NCI-H2107 (cell line): ENCODE measurements around the gene NEDD4L.

Experiments used
- DNase-seq: peaks from one replicate; lab custom pipeline; 2025; lab: John Stamatoyannopoulos, UW

NEDD4L gene

DNA sequence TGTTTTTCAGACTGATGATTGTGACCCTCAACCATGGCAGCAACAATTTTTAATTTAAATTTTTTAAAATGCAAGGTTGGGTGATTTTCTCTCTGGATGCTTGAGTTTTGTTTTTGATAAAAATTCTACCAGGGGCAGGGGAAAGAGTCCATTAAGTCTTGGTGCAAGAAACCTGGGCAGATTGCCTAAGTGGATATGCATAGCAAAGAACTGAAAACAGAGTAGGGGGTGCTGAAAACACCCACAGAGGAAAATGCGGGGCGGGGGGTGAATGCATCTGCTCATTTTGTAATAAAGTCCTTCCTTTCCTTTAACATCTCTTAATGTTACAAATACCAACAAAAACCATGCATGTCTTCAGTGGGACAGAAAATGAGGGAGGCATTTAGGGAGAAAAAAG is 138.0 kb downstream of the NEDD4L start:
- no peak for DNase-seq

DNA sequence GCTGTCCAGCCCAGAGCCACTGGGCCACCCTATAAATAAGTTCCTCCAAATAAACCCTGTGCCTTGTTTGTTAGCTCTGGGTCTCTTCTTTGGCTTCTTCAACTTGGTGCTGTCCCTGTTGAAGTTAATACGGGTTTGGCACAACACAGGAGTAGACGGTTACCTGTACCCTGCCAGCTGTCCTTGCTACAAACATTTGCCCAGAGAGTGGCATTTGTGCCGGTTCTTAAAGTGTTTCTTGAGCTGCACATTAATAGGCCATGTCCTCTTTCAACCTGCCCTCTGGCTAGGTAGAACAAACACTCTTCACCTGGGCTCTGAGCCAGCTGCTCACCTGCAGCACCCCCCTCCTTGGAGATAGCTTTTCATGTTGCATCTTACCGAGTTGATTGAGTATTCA is 139.2 kb downstream of the NEDD4L start:
- DNase-seq = peak; percentile 82

DNA sequence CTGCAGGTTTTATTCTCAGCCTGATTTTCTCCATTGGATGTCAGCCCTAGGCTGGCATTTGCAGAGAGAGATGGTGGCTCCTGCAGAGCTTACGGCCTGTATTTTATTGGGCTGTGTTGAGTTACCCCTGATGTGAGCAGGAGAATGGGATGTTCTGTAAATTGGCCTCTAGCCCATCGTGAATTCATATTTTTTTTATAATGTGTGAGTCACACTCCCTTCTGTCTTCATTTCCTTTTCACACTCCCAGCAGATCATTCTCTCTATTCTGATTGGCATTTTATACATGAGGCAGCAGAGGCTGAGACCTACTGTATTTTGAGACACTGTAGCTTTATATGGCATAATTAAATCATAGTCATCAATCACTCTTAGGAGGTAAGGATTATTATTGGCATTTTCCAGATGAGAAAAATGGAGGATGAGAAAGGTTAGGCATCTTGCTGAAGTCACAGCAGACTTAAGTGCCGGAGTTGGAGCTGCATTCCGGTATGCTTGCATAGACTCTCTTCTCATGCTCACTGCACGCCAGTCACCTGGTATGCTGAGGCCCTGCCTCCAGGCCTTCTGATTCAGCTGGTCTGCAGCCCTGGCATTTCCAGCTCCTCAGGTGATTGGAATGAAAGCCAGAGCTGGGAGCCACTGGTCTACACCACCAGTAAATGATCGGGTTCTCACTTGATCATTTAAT is 142.4 kb downstream of the NEDD4L start:
- DNase-seq = no peak

DNA sequence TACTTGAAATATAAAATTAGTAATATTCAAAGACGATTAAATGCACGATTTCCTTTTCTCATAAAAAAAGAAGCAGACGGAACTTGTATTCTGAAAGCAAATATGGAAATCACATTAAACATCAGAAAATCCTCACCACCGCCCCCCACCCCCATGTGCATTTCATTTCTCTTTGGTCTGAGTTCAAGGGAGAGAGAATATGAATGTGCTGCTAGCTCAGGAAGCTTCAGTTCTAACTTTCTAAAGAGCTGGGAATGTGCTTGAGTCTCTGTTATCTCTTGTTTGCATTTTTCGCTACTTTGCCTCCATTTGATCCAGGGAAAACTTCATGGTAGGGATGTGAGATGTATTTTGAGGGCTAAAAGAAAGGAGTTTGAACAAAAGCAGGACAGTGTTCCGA is 143.6 kb downstream of the NEDD4L start:
- no peak for DNase-seq

DNA sequence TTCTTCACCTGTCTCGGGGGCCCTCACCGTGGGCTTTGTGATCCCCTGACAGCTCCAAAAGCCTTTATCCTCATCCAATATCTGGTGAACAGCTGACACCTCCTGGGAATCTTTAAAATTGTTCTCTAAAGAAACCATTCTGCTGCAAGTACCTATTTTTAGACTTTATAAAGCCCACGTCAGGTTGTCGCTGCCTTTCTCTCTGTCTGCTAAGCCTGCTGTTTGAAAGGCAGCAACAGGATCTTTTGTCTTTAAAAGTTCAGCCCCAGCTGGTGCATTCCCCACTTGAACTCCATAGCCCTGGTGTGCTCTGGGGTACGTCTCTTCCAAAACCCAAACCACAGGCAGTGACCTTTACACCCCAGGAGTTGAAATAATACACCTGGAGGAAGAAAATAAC is 145.0 kb downstream of the NEDD4L start:
- peak; percentile 75 for DNase-seq

DNA sequence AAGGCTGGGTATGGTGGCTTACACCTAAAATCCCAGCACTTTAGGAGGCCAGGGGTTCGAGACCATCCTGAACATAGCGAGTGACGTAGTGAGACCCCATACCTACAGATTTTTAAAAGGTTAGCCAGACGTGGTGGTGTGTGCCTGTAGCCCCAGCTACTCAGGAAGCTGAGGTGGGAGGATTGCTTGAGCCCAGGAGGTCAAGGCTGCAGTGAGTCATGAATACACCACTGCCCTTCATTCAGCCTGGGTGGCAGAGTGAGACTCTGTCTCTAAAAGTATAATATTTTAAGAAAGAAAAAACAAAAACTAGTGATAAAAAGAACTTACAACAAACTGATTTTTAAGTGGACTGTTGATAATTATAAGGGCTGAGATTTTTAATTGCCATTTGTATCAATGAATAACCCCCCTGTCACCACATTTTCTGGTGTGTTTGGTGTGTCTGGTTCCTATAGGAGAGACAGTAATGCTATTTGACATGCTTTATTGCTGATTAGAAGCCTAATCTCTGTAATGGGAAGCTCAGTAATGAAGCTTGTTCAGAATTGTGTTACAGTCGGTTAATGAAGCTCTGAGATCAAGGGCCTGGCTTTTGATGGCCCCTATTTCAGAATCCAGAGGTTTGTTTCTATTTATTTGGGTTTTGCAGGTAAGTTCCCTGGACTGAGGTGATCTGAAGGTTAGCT is 147.0 kb downstream of the NEDD4L start:
- DNase-seq = no peak

DNA sequence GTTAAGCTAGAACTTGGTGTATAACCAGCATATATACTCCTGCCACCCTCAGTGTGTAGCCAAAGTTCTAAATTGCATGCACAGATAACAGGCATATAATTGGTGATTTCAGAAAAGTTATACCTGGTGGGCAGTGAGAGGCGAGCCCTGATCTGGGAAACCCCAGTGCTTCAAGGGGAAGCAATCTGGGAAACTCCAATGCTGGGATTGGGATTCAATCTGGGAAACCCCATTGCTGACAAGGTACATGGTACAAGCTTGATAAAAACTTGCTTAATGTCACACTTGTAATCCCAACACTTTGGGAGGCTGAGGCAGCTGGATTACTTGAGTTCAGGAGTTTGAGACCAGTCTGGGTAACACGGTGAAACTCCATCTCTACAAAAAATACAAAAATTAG is 147.6 kb downstream of the NEDD4L start:
- no peak for DNase-seq

DNA sequence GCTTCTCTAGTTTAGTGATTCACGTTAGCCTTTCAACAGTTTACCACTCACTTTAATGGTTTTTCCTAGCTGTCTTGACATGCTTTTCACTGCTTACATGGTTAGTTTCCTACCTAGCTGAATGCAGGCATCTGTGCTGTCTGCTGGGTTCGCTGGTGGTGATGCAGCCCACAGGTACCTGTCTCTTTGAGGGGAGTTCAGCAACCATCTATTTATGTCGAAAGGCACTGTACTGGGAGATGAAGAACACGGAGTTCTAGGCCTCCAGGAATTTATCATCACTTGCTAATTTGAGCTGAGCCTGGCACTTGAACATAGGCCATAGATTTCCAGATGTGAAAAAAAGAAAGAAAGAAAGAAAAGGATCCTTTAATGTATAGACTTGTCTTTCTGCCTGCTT is 148.5 kb downstream of the NEDD4L start:
- no peak for DNase-seq

DNA sequence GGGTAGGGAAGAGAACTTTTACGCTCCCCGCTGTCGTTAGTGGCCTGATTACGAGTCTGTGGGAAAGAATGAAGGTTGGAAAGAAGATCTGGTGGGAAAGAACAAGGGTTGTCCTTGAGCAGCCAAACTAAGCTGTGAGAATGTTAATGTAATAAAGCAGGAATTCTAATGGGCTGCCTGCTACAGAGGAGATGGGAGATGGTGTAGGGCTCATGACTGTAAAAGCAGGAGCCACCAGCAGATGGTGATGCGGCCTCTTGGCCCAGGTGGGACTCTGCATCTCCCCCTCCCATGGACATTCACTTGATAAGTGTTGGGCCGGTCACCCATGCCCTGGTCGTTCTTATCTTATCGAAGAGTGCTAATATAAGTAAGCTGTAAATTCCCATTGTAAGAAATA is 150.0 kb downstream of the NEDD4L start:
- DNase-seq = no peak

DNA sequence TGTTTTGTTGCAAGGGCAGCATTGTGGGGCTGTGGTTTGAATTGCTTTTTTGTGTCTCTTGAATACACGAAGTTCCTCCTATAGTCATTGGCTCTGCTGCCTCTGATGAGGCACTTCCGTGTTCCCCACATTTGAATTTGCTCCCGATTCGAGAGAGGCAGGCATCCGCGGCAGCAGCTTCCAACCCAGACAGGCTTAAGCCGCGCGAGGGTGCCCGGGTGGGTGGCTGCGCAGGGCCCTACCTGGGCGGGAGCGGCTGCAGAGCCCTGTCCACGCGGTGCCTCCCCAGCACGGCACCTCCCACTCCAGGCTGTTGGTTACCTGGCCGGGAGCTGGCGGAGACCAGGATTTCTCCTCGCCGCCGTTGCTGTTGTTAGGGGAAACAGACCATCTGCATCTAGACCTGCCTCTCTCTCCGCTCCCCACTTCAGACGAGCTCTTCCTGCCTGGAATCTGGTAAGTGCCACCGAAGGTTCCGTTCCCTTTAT is 151.3 kb downstream of the NEDD4L start:
- no peak for DNase-seq

DNA sequence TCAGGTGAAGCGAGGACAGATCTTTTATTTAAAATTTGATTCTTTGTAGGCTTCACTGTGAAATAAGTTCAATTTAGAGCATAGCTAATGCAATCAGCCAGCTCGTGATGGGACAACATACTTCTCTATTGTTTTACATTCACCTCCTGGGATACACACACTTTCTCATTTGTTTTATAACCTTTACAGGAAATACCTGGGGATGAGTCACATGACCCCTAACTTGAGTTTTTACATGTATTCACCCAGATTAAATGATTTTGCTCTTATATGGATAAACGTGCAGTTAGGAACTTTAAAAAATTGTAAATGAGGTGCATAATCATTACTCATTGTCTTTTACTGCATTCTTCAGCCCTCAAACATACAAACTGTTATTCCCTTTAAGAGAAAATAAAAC is 152.1 kb downstream of the NEDD4L start:
- no peak for DNase-seq

DNA sequence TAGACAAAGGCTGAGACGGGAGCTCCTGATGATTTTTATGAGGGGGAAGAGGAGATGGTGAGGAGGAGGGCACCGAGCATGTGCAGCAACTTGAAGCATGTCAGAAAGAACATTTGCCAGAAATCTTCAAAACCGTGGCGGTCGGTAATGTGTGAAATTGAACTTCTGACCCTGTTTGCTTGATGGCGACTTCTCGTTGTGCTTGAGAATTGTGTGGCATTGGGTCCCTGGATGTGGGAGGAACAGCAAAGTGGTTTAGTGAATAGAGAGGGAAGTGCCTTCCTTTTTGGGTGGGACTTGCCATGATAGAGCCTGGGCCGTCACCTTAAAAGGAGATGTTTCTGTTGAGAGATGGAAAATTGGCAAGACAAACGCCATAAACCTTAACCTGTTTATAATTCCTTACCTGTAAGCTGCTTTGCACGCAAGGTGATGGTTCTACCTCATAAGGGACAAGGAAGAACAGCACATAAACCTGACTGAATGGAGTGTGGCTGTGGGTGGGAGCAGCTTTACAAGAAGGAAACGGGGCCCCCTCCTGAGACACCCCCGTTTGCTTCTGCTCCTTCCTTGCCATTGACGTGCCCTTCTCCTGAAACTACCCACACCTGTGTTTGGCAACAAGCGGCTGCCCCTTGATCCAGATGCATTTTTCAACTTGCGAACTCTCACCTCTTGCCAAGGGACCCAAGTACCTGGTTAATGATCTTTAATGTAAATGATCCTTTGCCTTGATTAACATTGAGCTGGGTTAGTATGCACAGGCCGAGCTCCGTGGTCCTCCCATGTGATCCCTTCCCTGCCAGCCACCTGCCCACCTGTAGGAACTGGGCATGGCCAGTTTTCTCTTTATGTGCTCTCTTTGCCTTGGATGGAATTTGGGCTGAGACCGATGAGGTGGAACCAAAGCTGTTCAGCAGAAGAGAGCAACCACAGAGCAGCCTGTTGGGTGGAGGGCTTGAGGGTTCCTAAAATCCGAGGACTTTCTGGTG is 153.2 kb downstream of the NEDD4L start:
- no peak for DNase-seq

DNA sequence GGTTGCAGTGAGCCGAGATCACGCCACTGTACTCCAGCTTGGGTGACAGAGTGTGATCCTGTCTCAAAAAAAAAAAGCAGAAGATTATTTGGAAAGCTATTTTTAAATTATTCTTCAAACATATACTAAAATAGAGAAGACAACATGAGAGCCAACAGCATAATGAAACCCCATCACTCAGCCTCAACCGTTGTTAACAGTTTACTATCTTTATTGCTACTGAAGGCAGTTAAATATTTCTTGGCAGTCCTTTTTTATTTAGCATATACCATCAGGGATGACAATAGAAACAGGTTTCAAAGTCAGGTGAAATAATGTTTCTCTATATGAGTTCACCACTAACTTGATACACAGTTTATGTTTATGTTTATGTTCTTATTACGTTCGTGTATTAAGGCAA is 157.2 kb downstream of the NEDD4L start:
- DNase-seq = no peak

DNA sequence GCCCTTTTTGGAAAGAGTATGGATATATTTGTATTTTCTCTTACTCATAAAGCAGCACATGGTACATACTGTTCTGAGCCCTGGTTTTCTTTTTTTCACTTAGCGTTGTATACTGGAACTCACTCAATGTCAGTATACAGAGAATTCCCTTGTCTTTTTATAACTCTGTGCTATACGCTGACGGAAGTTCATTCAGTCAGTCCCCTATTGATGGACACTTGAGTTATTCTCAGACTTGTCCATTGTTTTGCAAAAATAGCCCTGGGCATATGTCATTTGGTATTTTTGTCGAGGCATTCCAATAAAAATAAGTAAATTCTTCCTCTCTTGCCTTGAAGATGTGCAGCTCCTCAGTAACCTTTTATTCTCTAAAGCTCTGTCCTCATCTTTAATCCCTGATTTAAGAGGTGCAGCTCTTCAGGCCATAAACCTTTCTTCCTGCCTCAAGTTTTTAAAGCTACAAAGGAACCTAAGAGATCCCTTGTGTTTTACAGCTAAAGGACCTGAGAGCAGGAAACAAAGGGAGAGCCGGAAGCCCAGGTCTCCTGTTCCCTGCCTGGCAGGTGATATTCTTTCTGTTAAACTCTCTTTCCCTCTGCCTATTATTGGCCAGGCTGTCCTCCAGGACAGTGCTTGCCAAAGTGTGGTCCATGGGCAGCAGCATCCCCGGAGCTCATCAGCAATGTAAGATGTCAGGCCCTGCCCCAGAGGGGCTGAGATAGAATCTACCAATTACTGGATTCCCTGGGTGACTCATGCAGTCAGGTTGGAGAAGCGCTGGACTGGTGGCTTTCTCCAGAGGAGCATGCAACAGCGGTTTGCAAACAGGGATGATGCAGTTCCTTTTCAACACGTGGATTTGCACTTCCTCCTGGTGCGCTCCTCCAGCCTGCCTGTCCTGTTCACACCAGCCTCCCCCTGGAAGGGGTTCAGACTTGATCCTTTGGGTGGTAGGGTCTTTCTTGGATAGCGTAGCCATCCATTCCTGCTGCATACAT is 158.0 kb downstream of the NEDD4L start:
- DNase-seq = peak; percentile 49

DNA sequence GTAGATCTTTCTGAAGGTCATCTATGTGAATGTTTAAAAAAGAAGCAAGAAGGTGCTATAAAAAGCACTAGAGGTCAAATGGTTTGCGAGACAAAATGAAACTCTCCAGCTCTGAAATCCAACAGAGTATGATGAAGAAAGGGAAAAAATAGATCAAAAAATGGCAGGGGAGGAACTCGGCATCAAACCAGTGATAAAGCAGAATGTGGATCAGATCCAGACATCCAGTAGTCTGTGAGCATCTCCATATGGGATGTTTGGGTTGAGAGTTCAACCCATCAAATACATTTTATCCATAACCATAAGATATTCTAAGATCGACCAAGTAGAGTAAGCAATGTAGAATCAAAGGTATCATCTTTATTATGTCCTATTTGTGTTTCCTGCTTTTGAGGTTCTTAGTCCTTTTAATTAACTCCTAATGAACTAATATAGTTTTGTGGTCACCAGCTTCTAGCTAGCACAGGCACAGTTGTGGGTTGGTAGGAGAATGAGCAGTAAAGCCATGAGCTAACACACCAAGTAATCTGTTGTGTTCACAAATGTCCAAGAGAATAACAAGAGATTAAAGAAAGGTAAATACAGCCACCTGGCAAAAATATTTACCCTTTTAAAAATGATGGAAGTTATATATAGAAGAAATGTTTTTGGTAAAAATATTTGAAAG is 160.9 kb downstream of the NEDD4L start:
- no peak for DNase-seq

DNA sequence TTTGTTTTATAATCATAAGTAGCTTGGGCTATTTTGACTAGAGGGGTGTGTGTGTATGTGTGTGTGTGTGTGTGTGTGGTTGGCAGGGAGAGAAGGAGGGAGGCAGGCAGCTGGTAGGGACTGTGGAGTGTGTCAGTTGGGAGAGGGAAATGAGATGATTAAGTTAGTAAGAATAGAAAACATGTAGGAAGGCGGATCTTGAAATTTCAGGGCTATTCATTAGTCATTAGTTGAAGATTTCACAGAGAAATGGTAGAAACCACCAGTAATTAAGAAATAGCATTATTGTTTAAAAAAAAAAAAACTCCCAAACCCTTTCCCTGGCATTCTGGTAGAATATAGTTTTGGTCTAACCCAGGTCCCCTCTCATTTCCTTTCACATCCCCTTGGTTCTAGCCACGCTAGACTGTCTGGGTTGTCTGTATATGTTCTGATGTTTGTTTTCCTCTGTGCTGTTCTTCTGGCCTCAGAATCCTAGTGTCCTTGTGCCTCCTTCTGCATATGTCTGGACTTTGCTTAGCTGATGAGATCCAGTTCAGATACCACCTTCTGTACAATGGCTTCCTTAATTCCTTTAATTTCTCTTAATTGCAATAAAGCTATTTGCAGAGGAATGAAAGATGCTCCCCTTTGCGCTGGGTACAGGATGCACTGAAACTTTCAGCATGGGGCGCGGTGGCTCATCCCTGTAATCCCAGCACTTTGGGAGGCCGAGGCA is 161.6 kb downstream of the NEDD4L start:
- DNase-seq = no peak

DNA sequence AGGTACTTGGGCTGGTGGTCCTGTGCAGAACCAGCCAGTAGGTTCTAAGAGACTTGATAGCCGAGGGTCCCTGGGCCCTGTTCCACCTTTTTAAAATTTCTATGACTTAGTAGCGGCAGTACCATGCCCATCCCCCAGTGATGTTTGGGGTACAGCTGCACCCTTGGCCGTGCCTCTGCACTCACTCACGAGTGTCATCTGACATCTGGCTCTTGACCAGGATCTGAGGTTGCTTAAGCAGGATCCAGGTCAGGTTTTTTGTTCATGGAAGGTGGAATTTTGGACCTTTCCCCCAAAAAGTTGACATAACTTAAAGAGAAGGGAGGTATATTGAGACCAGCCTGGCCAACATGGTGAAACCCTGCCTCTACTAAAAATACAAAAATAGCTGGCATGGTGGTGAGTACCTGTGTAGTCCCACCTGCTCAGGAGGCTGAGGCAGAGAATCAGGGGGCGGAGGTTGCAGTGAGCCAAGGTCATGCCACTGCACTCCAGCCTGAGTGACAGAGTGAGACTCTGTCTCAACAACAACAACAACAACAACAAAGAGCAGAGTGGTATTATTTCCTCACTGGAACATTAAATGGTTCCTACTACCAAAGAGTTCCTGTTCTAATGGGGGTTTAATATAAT is 163.6 kb downstream of the NEDD4L start:
- no peak for DNase-seq

DNA sequence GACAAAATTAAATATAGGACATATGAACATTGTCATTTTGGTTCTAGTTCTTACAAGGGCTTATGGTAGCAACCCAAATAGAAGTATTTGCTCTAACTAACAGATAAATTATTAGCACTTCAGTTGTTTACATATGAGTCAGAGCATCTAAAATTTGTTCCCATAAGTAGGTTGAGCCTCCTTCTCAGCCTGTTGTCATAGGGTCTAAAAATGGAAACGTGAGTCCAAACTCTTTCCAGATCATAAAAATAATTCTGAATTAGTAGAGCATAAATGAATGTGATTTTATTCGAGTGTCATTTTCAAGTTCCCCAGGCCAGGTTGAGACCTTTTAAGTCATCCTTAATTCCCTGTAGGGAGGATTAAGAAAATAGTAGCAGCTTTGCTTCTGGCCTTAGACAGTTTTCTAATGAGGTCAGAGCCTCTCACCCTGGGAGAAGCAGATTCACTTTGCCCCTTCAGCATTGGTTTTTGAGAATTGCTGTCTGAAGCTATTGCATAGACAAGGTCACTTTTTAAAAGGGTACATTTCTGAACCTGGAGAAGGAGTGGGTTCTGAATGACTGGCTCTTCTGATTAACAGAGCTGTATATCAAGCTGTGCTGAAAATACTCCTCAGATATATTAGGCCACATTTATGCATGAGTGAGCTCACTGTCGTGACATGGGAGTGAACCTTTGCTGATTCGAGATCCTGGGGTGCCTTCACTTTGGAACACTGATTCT is 164.3 kb downstream of the NEDD4L start:
- DNase-seq = no peak

DNA sequence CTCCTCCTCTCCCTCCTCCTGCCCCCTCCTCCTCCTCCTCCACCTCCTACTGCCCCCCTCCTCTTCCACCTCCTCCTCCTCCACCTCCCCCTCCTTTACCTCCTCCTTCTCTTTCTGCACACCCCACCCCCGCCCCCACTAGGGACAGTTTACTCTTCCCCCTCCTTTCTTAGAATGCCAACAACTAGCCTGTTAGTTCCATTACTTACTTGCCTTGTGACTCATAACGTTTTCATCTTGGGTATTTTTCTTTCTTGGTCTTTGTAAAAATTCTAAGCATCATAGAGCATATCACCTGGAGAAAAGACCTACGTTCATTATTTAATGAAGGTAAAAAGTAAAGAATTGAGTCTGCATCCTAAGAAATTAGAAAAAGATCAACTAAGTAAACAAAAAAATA is 165.3 kb downstream of the NEDD4L start:
- no peak for DNase-seq
